ENCODE data around the gene PRDM16. TPM values are rescaled to one million over a fixed set of nuclear protein-coding genes. Genes with fewer than 3 reads are reported as not detected.

PRDM16 gene
- total RNA-seq, 1 donor from 2014 or later = 0.79 TPM

DNA sequence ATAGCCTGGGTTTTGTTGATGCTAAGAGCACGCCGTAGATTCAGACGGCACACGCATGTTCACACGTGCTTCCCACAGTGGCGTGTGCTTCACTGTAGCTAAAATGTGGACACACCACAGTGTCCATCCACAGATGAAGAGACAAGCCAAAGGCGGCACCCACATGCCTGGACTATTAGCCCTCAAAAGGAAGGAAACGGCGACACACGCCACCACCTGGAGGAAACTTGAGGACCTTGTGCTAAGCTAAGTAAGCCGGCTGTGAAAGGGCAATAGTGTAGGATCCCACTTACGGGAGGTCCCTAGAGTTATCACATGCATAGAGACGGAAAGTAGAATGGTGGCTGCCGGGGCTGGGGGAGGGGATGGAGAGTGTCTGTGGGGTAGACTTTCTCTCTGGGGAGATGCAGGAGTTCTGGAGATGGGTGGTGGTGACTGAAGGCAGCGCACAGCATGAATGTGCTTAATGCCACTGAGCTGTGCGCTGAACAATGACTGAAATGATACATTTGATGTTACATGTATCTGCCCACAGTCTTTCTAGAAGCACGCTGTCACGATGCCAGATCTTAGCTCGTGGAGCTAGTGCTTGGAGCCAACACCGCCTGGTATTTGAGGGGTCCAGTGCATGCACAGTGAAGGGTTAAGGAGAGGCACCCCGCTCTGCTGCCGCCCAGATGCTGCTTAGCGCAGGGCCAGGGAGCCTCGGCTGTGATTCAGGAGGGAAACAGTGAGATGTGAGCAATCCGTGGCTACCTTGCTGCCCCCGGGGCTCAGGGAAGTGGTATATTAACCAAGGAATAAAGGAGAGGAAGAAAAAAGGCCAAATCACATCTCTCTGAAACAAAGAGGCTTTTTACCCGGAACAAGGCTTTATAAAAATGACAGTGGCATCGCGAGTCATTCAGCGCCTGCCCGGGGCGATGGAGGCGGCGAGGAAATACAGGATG is 103.7 kb downstream of the PRDM16 start:
- Histone ChIP-seq H3K36me3 (ENCODE audit: control insufficient read depth, insufficient read depth, low read length) (no peaks in the 10 kb centered on the region), H3K27me3 (ENCODE audit: control insufficient read depth, insufficient read depth, low read length) (no peaks in the 10 kb centered on the region), H3K4me3 (ENCODE audit: low read depth, low read length) (no peak overlapping the region)
- no peak for FAIRE-seq
- no peak for TF ChIP-seq CTCF (IDR thresholded peaks at IDR 0.05; ENCODE audit: insufficient read depth, low read length, severe bottlenecking)
- no peak for DNase-seq (ENCODE audit: low read depth)

DNA sequence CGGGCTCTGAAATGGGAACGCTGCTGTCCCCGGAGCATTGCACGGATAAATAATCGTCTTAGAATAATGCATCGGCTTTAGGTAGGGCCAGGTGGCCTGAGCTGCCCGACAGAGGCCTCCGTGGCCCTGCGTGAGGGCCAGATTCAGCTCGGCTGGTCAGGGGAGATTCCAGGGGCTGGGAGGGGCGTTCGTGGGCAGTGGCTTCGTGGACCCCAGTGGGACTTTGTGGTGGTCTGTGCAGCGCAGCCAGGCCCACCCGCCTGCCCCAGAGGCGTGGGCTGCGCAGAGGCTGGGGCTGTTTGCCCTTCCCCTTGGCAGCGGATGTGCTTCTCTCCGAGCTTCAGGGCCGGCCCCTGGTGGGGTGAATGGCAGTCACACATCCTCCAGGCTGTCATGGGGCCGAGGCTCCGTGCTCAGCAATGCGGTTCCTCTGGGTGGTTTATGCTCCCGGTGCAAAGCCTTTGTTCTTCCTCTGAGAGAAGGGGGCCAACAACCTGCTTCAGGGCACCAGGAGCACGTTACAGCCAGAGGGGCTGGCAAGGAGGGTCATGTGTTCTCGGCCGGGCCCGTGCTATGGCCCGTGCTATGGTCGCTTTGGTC is 104.5 kb downstream of the PRDM16 start:
- H3K27me3 ChIP-seq (ENCODE audit: control insufficient read depth, insufficient read depth, low read length) = no peaks in the 10 kb centered on the region
- no peak for TF ChIP-seq CTCF (IDR thresholded peaks at IDR 0.05; ENCODE audit: insufficient read depth, low read length, severe bottlenecking)
- no peak for FAIRE-seq

DNA sequence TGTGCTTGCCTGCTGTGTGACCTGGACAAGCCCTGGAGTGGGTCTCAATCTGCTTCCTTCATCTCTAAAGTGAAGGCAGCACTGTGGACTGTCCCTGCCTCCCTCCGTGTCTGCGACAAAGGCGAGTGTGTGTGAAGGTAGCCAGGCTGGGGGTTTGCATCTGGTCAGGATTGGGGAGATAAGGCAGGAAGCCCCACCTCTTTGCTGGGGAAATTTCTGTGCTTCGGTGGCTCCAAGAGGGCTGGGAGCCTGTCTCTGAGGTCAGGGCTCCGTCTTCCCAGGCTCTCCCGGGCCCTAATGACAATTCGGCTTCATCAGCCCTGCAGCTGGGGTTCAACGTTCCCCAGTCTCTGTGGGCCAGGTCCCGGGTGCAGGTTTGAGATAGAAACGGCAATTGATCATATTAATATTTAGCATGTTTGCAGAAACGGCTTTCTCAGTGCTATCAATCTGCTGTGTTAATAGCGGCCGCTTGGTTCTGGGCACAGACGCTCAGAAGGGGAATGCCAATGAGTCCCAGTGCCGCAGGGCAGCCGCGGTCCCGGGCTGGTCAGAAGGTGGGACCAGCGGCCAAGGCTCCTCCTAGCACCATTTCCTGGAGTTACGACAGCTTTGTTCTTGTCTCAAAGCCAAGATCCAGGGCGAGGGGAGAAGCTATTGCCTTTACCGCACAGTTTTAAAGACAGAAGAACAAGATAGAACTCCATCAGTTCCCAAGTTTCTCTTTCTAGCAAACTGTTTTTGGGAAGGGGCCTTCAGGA is 105.7 kb downstream of the PRDM16 start:
- DNase-seq (ENCODE audit: low read depth) (peak; percentile 54), FAIRE-seq (no peak)
- no peak for TF ChIP-seq CTCF (IDR thresholded peaks at IDR 0.05; ENCODE audit: insufficient read depth, low read length, severe bottlenecking)
- no peak overlapping the region for H3K4me3 ChIP-seq (ENCODE audit: low read depth, low read length)
- no peaks in the 10 kb centered on the region for H3K27me3 ChIP-seq (ENCODE audit: control insufficient read depth, insufficient read depth, low read length)
- H3K36me3 ChIP-seq (ENCODE audit: control insufficient read depth, insufficient read depth, low read length) = no peaks in the 10 kb centered on the region

More for the DNA sequence above, 104.5 kb downstream of the PRDM16 start:
- Histone ChIP-seq H3K4me3 (ENCODE audit: low read depth, low read length) (no peak overlapping the region), H3K36me3 (ENCODE audit: control insufficient read depth, insufficient read depth, low read length) (no peaks in the 10 kb centered on the region)
- DNase-seq (ENCODE audit: low read depth) = no peak

DNA sequence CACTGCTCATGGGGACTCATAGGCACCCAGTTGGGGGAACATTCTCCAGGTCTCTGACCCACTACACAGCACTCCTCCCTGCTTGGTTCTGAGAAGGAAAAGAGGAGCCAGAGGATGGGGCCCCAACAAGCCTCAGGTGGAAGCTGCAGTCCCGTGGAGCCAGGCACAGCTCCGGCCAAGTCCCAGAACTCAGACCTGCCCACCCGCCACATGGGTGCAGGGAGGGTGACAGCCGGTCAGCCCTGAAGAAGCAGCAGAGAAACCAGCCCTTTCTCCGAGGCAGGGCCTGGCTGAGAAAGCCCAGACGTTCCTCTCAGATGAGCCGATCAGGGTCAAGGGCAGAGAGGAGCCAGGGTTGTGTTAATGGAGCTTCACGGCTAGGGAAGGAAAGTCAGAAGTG is 106.5 kb downstream of the PRDM16 start:
- DNase-seq (ENCODE audit: low read depth) = no peak
- Histone ChIP-seq H3K4me3 (ENCODE audit: low read depth, low read length) (no peak overlapping the region), H3K27me3 (ENCODE audit: control insufficient read depth, insufficient read depth, low read length) (no peaks in the 10 kb centered on the region), H3K36me3 (ENCODE audit: control insufficient read depth, insufficient read depth, low read length) (no peaks in the 10 kb centered on the region)
- no peak for FAIRE-seq
- no peak for TF ChIP-seq CTCF (IDR thresholded peaks at IDR 0.05; ENCODE audit: insufficient read depth, low read length, severe bottlenecking)

DNA sequence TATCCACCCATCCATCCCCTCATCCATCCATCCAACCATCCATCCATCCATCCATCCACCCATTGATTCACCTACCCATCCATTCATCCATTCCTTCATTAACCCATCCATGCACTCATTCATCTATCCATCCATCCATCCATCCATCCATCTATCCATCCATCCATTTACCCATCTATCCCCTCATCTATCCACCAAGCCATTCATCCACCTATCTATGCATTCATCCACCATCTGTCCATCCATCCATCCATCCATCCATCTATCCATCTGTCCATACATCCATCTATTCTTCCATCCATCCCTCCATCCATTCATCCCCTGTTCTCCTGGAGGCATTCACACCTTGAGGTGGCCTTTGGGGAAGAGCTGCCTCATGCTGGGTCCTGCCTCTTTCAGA is 107.0 kb downstream of the PRDM16 start:
- Histone ChIP-seq H3K27me3 (ENCODE audit: control insufficient read depth, insufficient read depth, low read length) (no peaks in the 10 kb centered on the region), H3K4me3 (ENCODE audit: low read depth, low read length) (no peak overlapping the region), H3K36me3 (ENCODE audit: control insufficient read depth, insufficient read depth, low read length) (no peaks in the 10 kb centered on the region)
- FAIRE-seq = no peak
- no peak for DNase-seq (ENCODE audit: low read depth)
- TF ChIP-seq CTCF (IDR thresholded peaks at IDR 0.05; ENCODE audit: insufficient read depth, low read length, severe bottlenecking) = no peak

All from bronchial epithelial cell (primary cell).